Right renal cortex interstitium (tissue), 3 donors: ENCODE data around the gene CDIPT. TPM values are rescaled to one million over a fixed set of nuclear protein-coding genes. Genes with fewer than 3 reads are reported as not detected.

Experiments
- DNase-seq, 3 donors: peaks; one replicate each; pipeline ENCODE4 v3.0.0-alpha.2; 2013; ENCODE audit warnings: low read depth in 3 of 3, low spot score in 2 of 3
- polyA plus RNA-seq, 3 donors: library from polyadenylated mRNA; unstranded; fragments of 120-200 nt; gene quantifications; one replicate each; pipeline ENCODE4 v1.2.1, GENCODE V29; 2013; ENCODE audit not compliant: insufficient read length in 3 of 3

Gene CDIPT
- polyA plus RNA-seq, 3 donors: 85.9 to 102 (median 89.9) TPM

DNA sequence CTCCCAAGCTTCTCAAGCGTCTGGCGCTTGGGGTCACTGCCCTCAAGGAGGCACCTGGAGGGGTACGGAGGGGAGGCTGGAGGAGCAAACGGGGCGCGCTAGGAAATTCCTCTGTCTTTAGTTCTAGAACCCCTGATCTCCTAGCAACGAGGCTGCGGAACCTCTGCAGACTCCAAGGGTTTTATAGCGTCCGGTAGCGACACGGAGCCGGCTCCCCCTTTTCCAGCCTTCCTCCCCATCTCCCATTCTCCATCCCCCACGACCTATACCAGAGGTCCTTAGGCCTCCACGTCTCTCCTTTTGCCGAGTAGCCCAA, 601 bp upstream of the CDIPT start:
- DNase-seq: no peak

DNA sequence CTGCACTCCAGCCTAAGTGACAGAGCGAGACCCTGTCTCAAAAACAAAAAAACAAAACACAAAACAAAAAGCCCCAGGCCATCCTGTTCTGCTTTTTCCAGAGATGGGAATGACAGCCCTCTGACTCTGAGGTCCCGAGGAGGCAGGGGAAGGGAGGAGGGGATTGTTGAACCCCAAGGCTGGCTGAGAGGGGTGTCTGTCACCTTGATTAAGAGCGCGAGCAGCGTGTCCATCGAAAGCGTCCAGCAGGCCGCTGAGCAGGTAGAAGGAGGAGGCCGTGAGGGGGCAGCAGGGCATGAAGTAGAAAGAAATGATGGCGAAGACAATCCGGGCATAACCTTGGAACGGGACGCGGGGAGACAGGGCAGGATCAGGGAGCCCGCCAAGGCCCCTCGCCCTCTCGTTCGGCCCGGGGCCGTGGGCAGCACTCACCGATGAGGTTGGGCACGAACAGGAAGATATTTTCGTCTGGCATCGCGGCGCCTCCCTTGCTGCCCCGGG, 593 bp downstream of the CDIPT start:
- no peak for DNase-seq

DNA sequence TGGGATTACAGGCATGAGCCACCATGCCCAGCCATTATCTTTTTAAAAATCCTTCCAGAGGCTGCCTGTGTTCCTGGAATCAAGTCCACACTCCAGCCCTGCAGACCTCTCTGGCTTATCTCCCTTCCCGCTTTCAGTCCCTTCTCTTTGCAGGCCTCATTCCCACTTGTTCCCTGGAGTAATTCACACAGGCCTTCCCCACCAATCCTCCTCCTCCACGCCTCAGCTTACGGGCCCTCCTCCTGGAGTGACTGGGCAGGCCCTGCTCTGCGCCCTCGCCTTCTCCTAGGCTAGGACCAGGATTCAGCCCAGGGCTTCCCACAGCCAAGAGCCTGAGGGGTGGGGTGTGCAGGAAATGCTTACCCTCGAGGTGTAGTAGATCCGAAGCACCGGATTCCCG, 2.8 kb downstream of the CDIPT start:
- no peak for DNase-seq

DNA sequence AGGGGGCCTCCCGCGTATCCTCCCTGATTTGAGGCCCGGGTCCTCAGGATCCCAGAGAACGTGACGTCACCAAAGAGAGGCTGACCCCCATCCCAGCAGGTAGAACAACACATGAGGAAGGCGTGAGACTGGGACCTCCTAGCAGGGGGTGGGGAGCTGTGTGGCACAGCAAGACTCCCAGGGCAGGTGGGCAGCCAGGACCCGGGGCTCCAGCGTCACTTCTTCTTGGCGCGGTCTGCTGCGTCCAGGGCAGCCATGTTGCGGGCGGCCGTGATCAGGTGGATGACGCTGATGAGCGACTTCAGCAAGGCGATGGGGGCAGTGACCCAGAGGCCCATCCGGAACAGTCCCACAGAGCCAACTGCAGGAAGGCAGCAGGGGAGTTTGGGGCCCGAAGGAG, 4.1 kb downstream of the CDIPT start:
- DNase-seq: no peak

DNA sequence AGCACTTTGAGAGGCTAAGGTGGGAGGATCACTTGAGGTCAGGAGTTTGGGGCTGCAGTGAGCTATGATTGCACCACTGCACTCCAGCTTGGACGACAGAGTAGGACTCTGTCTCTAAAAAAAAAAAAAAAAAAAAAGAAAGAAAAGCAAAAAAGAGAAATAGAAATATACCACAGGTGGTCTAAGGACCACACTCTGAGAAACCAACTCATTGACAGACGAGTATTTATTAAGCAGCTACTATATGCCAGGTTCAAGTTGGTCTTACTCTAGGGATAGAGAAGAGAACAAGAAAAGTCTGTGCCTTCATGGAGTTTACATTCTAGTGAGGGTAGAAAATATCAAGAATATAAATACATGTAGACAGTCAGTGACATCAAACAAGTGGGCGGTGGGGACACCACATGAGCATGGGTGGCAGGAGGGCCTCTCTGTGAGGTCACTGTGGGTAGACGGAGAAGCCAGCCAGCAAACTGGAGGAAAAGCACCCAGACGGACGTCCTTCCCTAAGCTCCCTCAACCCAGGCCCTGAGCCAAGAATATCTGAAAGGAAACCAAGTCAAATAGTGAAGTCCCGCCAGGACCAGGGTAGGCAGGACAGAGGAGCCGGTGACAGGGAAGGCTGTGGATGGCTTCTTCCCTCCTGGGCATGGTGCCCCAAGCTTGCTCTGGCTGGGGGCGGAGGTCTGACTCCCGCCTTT, 4.7 kb downstream of the CDIPT start:
- no peak for DNase-seq

DNA sequence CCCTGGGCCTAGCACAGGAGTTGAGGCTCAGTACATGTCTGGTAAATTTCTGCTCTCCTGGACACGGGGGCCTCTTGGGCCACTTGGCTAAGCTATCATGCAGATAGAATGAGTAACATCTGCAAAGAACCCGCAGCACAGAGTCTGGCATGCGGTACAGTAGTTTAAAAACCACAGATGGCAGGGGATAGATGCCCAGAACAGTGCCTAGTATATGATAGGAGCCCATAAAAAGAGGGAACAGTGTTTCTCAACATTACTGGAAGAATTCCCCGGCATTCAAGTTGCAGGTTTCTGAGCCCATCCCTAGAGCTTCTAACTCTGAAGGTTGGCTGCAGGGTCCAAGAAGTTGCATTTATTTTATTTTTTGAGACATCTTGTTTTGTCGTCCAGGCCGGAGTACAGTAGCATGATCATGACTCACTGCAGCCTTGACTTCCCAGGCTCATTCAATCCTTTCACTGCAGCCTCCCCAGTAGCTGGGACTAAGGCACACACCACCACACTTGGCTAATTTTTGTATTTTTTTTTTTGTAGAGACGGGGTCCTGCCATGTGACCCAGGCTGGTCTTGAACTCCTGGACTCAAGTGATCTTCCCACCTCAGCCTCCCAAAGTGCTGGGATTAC, 5.8 kb downstream of the CDIPT start:
- DNase-seq: no peak

DNA sequence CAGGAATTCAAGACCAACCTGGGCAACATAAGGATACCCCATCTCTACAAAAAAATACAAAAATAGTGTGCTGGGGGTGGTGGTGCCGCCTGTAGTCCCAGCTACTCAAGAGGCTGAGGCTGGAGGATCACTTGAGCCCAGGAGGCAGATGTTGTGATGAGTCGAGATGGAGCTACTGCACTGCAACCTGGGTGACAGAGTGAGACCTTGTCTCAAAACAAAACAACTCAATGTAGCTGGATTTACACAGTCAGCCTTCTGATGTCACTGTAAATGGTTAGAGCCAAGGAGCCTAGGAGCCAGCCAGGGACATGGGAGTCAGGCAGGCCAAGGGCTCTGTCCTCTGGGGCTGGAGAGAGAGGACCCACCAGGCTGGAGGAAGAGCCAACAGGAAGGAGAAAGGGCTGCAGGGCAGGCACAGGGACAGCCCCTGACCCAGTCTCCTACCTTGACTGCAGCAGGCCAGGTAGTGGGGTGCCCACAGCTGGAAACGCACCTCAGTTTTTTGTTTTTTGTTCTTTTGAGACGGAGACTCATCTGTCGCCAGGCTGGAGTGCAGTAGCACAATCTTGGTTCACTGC, 8.4 kb downstream of the CDIPT start:
- DNase-seq: no peak

DNA sequence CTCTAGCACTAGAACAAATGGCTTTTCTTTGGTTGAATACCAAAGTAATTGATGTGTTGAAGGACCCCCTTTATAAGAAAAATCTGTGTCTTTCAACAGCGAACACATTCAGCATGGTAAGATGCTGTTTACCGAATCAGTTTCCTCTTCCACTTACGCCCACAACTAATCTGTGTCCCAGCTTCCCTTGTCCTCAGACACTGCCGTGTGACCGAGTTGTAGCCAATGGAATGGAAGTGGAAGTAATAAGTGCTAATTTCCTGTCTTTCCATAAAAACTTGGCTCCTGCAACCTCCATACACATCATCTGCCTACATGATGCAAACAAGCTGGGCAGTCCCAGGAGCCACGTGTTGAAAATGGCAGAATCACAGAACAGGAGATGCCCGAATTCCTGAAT, 10.4 kb downstream of the CDIPT start:
- no peak for DNase-seq

DNA sequence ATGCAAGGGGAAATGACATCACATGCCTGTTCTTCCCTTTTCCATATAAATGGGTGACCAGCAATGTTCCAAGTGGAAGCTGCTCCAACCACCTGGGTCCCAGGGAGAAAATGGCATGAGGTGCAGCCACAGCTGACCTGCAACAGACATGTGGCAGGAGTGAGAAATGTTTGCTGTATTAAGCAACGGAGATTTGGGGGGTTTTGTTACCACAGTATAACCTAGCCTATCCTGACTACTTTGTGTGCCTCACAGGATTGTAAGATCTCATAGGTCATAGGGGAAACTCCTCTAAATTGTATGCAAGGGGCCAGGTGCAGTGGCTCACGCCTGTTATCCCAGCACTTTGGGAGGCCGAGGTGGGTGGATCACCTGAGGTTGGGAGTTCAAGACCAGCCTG, 12.0 kb downstream of the CDIPT start:
- DNase-seq: no peak

DNA sequence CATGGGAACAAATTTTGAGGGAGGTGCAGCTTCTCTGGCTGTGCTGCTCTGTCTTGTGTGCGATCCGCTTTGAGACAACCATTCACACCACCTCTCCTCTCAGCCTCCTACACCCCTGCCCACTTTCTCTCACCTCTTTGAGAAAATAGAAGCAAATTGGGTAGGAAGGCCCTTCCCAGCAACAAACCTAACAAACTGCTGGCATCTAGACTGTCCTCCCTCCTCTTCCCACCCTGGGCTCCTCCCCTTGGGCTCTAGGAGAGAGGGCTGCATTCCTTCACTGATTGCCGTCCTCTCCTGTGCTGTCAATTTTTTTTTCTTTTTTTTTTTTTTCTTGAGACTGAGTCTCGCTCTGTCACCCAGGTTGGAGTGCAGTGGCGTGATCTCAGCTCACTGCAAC, 13.5 kb downstream of the CDIPT start:
- no peak for DNase-seq

DNA sequence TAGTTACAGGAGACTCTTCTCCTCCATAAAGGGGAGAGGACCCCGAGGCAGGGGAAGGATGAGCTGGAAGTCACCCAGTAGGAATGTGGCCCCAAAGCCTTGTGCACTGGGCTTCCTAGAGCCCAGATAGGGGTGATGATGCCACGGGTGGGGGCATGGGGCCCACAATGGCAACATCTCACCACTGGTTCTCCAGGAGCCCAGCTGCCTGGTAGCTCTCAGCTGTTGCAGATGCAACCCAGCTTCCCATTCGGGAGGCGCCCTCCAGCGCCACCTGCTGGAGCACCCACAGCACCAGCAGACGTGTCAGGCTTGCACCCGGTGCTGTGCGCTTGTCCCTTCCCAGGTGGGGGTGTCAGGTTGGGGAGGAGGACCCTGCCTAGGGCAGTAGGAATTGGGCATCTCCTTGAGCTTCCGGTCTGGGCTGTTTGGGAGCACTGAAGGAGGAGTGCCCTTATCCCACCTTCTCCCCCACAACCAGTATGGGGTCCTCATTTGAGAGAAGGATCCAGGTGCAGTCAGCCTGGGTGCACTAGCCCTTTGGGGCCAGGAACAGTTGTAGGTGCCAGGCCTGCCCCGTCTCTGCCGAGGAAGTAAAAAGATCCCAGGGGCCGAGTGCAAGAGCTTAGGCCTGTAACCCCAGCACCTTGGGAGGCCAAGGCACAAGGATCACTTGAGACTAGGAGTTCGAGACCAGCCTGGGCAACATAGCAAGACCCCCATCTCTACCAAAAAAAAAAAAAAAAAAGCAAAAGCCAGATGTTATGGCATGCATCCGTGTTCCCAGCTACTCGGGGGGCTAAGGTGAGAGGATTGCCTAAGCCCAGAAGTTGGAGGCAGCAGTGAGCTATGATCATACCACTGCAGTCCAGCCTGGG, 14.4 kb downstream of the CDIPT start:
- no peak for DNase-seq

DNA sequence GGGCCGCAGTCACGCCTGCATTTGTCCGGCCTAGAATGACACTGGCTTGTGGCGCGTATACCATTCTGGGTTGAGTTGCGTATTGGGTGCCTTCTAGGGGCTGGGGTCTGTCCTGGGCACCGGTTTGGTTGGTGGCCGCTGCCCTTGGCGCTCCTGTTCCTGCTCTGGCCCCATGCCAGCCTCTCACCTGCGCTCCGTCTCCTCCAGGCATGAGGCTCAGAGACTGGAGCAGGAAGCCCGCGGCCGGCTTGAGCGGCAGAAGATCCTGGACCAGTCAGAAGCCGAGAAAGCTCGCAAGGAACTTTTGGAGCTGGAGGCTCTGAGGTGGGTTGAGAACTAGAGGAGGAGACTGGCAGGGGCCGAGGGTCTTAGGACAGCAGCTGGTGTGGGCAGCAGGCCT, 17.4 kb downstream of the CDIPT start:
- no peak for DNase-seq

DNA sequence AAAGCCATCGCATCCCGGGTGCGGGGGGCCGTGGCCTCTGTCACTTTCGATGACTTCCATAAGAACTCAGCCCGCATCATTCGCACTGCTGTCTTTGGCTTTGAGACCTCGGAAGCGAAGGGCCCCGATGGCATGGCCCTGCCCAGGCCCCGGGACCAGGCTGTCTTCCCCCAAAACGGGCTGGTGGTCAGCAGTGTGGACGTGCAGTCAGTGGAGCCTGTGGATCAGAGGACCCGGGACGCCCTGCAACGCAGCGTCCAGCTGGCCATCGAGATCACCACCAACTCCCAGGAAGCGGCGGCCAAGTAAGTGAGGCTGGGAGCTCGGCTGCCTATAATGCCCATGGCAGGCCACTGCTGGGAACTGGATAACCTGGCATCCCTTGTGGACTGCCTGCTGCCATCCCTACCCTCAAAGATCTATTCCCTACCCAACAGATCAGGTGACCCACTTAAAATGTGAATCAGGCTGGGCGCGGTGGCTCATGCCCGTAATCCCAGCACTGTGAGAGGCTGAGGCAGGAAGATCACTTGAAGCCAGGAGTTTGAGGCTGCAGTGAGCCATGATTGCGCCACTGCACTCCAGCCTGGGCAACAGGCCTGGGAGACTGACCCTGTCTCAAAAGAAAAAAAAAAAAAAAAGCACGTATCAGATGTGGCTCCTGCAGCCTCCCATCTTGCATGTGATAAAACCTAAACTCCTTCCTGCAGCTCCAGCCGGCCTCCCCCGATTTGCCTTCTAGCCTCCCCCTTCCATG, 18.3 kb downstream of the CDIPT start:
- no peak for DNase-seq

DNA sequence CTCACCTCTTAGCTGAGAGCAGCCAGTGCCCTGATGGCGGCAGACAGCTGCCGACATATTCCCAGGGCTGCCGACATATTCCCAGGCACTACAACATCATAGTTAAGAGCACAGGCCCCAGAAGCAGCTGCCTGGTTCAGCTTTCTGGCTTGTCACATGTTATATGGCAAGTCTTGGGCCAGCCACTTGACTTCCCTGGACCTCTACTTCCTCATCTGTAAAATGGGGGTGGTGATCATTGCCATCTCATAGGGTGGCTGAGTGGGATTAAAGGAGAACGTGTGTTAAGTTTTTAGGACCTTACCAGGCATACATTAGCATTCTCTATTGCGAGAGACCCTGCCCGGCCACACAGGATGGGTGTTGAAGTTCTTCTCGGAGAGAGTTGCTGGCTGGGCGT, 19.1 kb downstream of the CDIPT start:
- DNase-seq: no peak

DNA sequence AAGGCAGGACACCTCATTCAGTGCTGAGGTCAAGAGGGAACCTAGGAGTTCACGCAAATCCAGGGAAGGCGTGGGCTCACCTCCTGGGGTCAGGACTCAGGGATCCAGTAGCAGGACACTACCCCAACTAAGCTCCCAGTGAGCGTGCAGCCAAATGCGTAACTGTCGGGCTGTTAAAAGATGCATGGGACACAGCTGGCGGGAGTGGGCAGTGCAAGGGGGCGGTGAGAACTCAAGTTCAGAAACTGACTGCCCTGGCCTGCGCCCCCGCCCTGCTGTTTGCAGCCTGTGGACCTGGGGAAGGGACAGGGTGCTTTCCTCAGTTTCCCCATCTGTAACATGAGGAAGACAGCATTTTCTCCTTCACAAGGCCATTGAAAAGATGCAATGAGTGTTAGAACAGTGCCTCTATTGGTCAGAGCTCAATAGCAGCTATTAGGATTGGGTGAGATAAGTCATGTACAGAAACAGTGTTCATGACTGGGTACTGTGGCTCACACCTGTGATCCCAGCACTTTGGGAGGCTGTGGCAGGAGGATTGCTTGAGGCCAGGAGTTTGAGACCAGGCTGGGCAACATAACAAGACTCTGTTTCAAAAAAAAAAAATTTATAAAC, 20.2 kb downstream of the CDIPT start:
- no peak for DNase-seq

DNA sequence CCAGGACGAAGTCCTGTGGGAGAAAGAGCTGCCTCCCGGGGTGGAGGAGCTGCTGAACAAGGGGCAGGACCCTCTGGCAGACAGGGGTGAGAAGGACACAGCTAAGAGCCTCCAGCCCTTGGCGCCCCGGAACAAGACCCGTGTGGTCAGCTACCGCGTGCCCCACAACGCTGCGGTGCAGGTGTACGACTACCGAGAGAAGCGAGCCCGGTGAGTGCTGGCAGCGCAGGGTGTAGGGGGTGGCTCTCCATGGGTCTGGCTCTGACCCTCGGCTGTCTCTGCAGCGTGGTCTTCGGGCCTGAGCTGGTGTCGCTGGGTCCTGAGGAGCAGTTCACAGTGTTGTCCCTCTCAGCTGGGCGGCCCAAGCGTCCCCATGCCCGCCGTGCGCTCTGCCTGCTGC, 21.4 kb downstream of the CDIPT start:
- no peak for DNase-seq

DNA sequence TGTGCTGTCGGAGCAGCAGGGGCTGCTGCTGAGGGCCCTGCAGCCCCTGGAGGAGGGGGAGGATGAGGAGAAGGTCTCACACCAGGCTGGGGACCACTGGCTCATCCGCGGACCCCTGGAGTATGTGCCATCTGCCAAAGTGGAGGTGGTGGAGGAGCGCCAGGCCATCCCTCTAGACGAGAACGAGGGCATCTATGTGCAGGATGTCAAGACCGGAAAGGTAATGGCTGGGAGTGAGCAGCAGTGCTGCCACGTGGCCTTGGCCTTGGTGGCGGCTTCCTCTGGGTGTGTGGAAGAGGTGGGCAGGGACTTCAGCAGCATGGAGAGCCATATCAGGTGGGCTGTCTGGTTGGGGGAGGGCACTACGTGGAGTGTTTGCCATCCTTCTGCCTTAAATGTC, 22.8 kb downstream of the CDIPT start:
- DNase-seq: no peak

DNA sequence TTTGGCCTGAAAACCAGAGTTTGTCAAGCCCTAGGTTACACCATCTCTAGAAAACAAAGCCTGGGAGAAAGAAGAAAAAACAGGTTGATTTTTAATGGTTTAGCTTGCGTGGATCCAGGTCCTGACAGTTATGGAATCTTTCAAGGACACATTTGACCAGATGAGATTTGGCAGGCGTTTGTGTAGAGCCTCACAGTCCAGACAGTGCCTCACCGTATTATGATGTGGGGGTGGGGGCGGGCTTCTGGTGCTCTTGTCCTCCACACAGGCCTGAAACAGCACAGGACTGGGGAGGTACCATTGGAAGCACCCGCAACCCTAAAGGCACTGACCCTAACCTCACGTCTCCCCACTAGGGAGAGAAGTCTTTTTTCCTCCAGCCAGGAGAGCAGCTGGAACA, 23.2 kb downstream of the CDIPT start:
- no peak for DNase-seq

DNA sequence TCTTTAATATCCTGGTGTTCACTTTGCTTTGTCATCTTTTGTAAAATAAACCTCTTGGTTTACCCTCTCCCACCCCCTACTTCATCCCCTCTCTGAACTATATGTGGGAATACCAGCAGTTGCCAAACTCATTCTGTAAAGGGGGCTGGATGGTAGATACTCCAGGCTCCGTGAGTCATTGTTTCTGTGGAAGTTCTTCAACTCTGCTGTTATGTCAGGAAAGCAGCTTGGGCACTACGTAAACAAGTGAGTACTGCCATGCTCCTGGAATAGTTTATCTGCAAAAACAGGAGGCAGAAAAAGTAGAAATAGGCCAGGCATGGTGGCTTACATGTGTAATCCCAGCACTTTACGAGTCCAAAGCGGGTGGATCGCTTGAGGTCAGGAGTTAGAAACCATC, 25.2 kb downstream of the CDIPT start:
- no peak for DNase-seq

DNA sequence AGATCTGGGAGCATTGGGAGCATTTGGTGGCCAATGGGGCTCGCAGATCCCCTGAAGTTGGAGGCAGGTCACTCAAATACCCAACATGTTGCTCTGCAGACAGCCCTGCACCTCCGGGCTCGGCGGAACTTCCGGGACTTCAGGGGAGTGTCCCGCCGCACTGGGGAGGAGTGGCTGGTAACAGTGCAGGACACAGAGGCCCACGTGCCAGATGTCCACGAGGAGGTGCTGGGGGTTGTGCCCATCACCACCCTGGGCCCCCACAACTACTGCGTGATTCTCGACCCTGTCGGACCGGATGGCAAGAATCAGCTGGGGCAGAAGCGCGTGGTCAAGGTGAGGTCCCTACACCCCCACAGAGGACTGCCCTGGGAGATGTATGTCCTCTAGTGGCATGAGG, 26.4 kb downstream of the CDIPT start:
- no peak for DNase-seq
